Hematopoietic multipotent progenitor cell treated with erythropoietin and hydrocortisone succinate and interleukin-3 and kit ligand, for 6 days (in vitro differentiated cells): ENCODE measurements around the gene SERHL2.
"Not testable (repeated sequence)": the region's sequence is repeated elsewhere in the genome, so short reads cannot be mapped to it uniquely, and the experiment has no call there.

ENCODE experiments used
- DNase-seq: peaks from one replicate; pipeline ENCODE4 v3.0.0-alpha.2; 2015

The SERHL2 gene

GRCh38 chr22:42575996-42576574, 22.3 kb downstream of the SERHL2 start:
- not testable (repeated sequence) for DNase-seq

- DNase-seq, result not testable (repeated sequence)
Measured at GRCh38 chr22:42577141-42577540, 23.4 kb downstream of the SERHL2 start.

GRCh38 chr22:42577623-42578240, 24.0 kb downstream of the SERHL2 start:
- DNase-seq, result no peak

DNA sequence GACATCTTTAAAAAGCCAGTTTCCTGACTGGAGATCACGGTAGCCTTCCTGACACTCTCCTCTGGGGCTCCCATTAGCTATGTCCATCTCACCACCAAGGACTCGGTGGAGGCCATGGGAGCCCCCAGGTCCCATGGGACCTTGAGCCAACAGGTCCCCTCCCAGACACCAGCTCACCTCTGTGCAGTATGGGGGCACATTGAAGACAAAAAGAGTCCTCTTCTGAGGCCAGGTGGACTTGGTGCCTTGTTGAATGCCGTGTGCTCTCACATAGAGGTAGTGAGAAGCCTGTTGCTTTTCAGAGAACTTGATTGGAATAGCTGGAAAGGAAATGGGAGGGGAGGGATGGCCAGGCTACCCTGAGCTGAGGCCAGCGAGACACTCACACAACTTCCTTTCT, 26.3 kb downstream of the SERHL2 start:
- not testable (repeated sequence) for DNase-seq

DNA sequence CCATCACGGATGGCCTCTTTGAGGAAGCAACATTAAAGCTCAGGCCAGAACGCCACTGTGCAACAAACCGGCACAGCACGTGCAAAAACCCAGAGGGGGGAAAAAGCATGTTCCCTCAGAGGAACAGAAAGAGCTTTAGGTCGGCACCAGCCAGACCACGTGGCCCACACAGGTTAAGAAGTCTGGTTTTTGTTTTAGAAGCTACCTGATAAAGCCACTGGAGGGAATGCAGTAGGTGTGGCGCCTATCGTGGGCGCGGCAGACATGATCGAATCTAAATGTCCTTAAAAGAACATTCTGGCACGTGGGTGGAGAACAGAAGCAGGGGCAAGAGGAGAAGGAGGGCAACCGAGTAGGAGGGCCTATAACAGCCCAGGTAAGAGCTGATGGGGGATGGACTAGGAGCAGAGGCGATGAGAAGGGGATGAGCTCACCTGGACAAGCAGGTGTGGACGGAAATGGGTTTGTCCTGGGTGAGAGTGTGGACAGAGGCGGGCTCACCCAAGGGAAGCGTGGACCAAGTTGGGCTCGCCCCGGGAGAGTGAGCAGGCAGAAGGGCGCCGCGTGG, 27.5 kb downstream of the SERHL2 start:
- not testable (repeated sequence) for DNase-seq

- DNase-seq, result peak; percentile 89
Measured at GRCh38 chr22:42581762-42582716, 28.3 kb downstream of the SERHL2 start.

- no peak for DNase-seq
Measured at GRCh38 chr22:42582987-42583386, 29.2 kb downstream of the SERHL2 start.

- DNase-seq, result no peak
Measured at GRCh38 chr22:42584364-42584940, 30.7 kb downstream of the SERHL2 start.

- DNase-seq, result no peak
Measured at GRCh38 chr22:42585096-42585495, 31.3 kb downstream of the SERHL2 start.

DNA sequence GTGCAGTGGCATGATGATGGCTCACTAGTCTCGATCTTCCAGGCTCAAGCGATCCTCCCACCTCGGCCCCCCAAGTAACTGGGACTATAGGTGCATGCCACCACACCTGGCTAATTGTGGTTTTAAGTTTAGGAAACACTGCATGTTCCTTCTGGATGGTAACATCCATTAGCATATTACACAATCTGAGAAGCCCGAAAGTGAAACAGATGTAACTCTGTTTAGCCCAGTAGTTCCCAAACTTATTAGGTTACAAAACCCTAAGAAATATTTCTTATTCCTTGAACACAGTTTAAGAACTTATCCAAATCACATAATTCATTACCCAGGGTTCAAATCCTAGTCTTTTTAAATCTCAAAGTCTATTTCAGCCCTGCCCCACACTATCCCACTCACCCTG, 32.6 kb downstream of the SERHL2 start:
- no peak for DNase-seq

- DNase-seq, result no peak
Measured at GRCh38 chr22:42587588-42588175, 33.9 kb downstream of the SERHL2 start.

DNA sequence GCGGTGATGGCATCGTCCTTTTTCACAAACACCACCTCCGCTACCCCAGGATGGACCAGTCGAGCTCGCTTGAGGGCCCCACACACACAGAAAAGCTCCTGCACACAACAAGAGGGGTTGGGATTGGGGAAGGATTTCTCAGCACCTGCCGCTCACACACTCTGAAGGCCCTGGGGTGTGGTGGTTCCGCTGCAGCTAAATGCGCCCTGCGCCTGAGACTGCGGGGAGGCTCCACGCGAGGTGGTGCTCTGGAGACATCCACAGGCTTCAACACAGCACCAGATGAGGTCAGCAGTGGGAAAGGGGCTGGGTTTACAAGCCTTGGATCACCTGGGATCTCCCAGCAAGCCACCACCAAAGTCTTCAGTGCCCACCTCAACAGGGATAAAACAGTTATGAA, 38.2 kb downstream of the SERHL2 start:
- DNase-seq, result no peak

DNA sequence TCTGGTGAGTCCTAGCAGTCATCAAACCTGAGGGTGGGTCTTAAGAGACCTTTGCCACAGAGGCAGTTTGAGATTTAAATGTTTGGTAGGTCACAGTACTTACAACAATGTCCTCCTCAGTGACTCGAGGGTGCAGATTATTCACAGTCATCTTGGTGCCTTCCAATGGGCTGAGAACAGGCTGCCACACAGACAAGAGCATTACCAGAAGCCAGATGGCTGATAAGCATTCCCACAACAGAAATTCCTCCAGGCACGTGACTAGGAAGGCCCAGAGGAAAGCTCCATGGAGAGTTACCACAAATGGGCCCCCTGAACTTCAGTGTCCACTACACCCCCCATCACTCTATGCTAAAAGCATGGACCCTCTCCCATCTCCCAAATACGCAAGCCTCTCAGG, 41.7 kb downstream of the SERHL2 start:
- DNase-seq, result no peak

DNA sequence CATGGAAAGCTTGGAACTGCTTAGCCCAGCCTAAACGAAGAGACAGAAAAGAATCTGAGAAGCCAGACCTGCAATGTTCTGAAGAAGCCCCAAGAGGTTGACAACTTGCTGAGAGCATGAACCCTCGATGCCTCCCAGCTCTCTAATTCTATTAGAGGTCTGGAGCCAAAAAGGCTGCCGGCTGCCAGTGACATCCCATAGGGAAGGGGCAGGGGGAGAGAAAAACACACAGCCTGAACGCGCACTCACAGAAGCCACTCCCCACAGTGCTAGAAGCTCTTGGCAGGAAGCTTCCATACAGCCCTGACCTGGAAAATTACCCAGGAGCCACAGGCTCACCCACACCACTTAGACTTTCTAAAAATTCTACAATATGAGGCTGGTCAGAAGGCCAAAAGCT, 42.6 kb downstream of the SERHL2 start:
- DNase-seq, result no peak

GRCh38 chr22:42596863-42597530, 43.2 kb downstream of the SERHL2 start:
- no peak for DNase-seq

DNA sequence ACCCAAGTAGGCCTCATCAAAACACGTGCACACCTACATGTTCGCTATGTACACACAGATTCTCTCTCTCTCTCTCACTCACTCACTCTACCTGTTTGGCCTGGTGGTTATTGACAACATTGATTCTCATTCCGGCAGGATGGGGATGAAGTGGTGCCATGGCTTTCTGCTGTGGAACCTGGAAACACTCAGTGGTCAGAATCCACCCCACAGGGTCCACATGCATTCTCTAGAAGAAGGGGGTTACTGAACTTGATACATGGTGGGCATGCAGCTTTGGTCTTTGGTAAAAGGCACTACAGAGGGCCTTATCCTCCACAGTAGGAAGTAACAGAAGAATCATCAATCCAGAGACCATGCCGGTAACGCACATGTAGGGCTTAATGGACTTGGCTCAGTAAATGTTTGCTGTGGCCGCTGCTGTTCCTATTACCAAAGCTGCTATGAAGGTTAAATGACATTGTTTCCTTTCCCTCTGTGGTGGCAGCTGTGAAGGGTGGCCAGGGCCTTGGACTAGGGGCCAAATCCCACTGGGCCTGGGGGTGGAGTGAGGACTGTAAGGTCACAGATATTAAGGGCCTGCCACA, 48.2 kb downstream of the SERHL2 start:
- DNase-seq, result no peak

DNA sequence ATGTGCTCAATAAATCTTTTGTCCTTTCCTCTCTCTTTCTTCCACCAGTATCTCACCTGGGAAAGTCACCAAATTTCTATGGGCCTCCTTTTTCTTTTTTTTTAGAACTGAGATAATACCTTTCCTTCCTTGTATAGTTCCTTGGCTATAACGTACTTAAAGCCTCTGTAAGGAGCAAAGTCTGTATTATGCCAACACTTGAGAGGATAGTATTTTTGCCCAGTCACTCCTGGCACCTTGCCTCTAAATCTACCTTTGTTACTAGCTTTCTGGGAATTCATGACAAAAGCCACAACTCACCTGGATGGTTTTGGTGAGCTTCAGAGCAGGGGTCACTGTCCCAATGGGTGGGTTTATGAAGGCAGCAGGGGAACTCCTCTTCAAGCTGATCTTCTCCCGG, 48.7 kb downstream of the SERHL2 start:
- DNase-seq, result no peak

DNA sequence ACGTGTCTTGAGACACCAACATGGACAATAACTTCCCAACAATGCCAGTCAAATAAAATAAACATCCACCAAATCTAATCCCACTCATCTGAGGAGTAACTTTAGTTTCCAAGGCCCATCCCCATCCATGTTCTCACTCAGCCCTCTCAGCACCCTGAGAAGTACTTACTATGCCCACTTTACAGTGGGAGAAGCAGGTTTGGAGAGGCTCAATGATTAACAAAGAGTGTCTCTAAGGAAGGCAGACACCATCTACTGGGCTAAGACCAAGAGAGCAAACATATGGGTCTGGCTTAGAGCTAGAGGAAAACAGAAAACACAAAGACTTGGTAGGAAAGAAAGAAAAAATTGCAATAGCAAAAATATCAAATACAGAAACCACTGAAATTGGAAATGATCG, 49.7 kb downstream of the SERHL2 start:
- DNase-seq, result no peak

- DNase-seq, result no peak
Measured at GRCh38 chr22:42604403-42604802, 50.6 kb downstream of the SERHL2 start.

DNA sequence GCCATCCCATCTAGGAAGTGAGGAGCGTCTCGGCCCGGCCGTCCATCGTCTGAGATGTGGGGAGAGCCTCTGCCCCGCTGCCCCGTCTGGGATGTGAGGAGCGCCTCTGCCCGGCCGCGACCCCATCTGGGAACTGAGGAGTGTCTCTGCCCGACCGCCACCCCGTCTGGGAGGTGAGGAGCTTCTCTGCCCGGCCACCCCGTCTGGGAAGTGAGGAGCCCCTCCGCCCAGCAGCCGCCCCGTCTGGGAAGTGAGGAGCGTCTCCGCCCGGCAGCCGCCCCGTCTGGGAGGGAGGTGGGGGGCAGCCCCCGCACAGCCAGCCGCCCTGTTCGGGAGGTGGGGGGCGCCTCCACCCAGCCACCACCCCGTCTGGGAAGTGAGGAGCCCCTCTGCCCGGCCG, 53.9 kb downstream of the SERHL2 start:
- DNase-seq, result not testable (repeated sequence)

DNA sequence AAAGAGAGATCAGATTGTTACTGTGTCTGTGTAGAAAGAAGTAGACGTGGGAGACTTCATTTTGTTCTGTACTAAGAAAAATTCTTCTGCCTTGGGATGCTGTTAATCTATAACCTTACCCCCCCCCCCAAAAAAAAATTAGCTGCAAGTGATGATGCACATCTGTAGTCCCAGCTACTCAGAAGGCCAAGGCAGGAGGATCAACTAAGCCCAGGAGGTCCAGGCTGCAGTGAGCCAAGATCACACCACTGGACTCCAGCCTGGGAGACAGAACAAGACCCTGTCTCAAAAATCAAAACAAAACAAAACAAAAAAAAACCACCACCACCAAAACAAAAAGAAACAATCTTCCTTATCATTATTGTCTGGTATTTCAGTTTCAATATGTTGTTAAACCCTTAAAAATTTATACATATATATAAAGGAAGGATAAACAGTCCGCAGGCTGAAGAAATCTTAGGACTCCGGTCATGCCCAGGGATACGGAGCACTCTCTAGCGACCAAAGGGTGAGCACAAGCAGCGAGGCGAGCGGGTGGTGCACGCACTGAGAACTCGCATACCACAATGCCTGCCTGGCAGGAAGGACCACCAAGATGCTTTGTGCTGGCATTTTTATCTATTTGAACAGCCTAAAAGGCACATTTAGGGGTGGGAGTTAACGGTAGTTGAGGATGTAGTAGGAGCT, 54.5 kb downstream of the SERHL2 start:
- DNase-seq, result no peak
